ENCODE data around the gene INTS13.

The INTS13 gene

GRCh38 chr12:26937863-26938700 is at the start of gene INTS13, which contains the start of gene FGFR1OP2:
TSS of gene INTS13 (minus strand) at chr12:26937981. CDS start at chr12:26936803, 1,178 bp downstream.
TSS of gene FGFR1OP2 (plus strand) at chr12:26938470. CDS start at chr12:26954159, 15,689 bp downstream.
- peak within 1 kb of the TSS; percentile 91 for H3K4me3 ChIP-seq (ENCODE audit: control insufficient read depth, low read depth, low read length)
- peak; percentile 95 for DNase-seq (ENCODE audit: low read depth)
- no peak for TF ChIP-seq CTCF (IDR thresholded peaks at IDR 0.05; ENCODE audit: control insufficient read depth, insufficient read depth, low read depth, low read length, missing control alignments)

- DNase-seq (ENCODE audit: low read depth) = no peak
- H3K4me3 ChIP-seq (ENCODE audit: control insufficient read depth, low read depth, low read length) = no peak overlapping the region
- TF ChIP-seq CTCF (IDR thresholded peaks at IDR 0.05; ENCODE audit: control insufficient read depth, insufficient read depth, low read depth, low read length, missing control alignments) = no peak
Observed at GRCh38 chr12:26982866-26983265, 45.1 kb upstream of the INTS13 start.

- H3K4me3 ChIP-seq (ENCODE audit: control insufficient read depth, low read depth, low read length) = no peak overlapping the region
- DNase-seq (ENCODE audit: low read depth) = no peak
- no peak for TF ChIP-seq CTCF (IDR thresholded peaks at IDR 0.05; ENCODE audit: control insufficient read depth, insufficient read depth, low read depth, low read length, missing control alignments)
Observed at GRCh38 chr12:26979733-26980132, 42.0 kb upstream of the INTS13 start.

GRCh38 chr12:26978801-26979200 is 41.0 kb upstream of the INTS13 start:
- no peak overlapping the region for H3K4me3 ChIP-seq (ENCODE audit: control insufficient read depth, low read depth, low read length)
- no peak for TF ChIP-seq CTCF (IDR thresholded peaks at IDR 0.05; ENCODE audit: control insufficient read depth, insufficient read depth, low read depth, low read length, missing control alignments)
- no peak for DNase-seq (ENCODE audit: low read depth)

GRCh38 chr12:26976687-26977086 is 38.9 kb upstream of the INTS13 start:
- DNase-seq (ENCODE audit: low read depth) = no peak
- TF ChIP-seq CTCF (IDR thresholded peaks at IDR 0.05; ENCODE audit: control insufficient read depth, insufficient read depth, low read depth, low read length, missing control alignments) = no peak
- H3K4me3 ChIP-seq (ENCODE audit: control insufficient read depth, low read depth, low read length) = no peak overlapping the region

- TF ChIP-seq CTCF (IDR thresholded peaks at IDR 0.05; ENCODE audit: control insufficient read depth, insufficient read depth, low read depth, low read length, missing control alignments) = no peak
Observed at GRCh38 chr12:26971963-26972362, 34.2 kb upstream of the INTS13 start.

More at GRCh38 chr12:26971963-26972362, 34.2 kb upstream of the INTS13 start:
- no peak overlapping the region for H3K4me3 ChIP-seq (ENCODE audit: control insufficient read depth, low read depth, low read length)
- no peak for DNase-seq (ENCODE audit: low read depth)

Data from AG09309 (cell line).